HEK293 (cell line): ENCODE measurements around the gene ZNF280D.

ENCODE experiments used
- CTCF ChIA-PET: fragments of 350-600 bp; formaldehyde crosslinking; extraction: SDS; loops from one replicate; lab custom pipeline; 2021; ENCODE audit warnings: antibody characterized with exemption; lab: Yijun Ruan, JAX
- POLR2A ChIA-PET: fragments of 300-600 bp; formaldehyde crosslinking; extraction: SDS; loops from one replicate; lab custom pipeline; 2020; ENCODE audit warnings: antibody characterized with exemption, inconsistent platforms; lab: Yijun Ruan, JAX
- H3K27ac ChIP-seq: fragments of 200-500 bp; sonication (Bioruptor generic); 2 replicates; pipeline ENCODE4 v1.5.1; 2014; ENCODE audit warnings: low read depth, low read length, control low read depth, inconsistent platforms; ENCODE audit errors: extremely low read depth
- H3K36me3 ChIP-seq, 2 experiments: fragments of 200-500 bp in 1 of 2; sonication (Bioruptor generic) in 1 of 2; 1 replicate in 1 of 2; 2 replicates in 1 of 2; pipeline ENCODE4 v1.5.1; 2014 to 2017; ENCODE audit warnings: inconsistent platforms in 2 of 2, low read length in 2 of 2; ENCODE audit not compliant: control insufficient read depth in 2 of 2, insufficient read depth in 1 of 2
- H3K4me1 ChIP-seq: fragments of 200-500 bp; sonication (Bioruptor generic); 2 replicates; pipeline ENCODE4 v1.5.1; 2014; ENCODE audit warnings: mild to moderate bottlenecking, low read length, inconsistent platforms; ENCODE audit not compliant: control insufficient read depth, insufficient read depth
- H3K4me3 ChIP-seq: 2 replicates; pipeline ENCODE4 v1.5.1; 2011; ENCODE audit warnings: low read depth, mild to moderate bottlenecking, control low read depth, low read length, moderate library complexity
- H3K9me3 ChIP-seq: fragments of 200-500 bp; sonication (Bioruptor generic); 2 replicates; pipeline ENCODE4 v1.5.1; 2014; ENCODE audit warnings: low read depth, low read length, inconsistent platforms; ENCODE audit not compliant: control insufficient read depth, insufficient read depth
- GLIS2 ChIP-seq: fragments of 450-650 bp; formaldehyde crosslinking; IDR thresholded peaks from 2 replicates; pipeline ENCODE4 v1.5.1; 2016; ENCODE audit warnings: missing biosample characterization, missing genetic modification characterization
- SCRT1 ChIP-seq: fragments of 450-650 bp; formaldehyde crosslinking; IDR thresholded peaks from 2 replicates; pipeline ENCODE4 v1.5.1; 2016; ENCODE audit warnings: missing biosample characterization, missing genetic modification characterization, borderline replicate concordance
- ZBTB10 ChIP-seq: fragments of 450-650 bp; formaldehyde crosslinking; IDR thresholded peaks from 2 replicates; pipeline ENCODE4 v1.5.1; 2016; ENCODE audit warnings: missing biosample characterization, missing genetic modification characterization
- ZNF239 ChIP-seq: fragments of 450-650 bp; formaldehyde crosslinking; IDR thresholded peaks from 2 replicates; pipeline ENCODE4 v1.5.1; 2016; ENCODE audit warnings: missing biosample characterization, missing genetic modification characterization
- ZNF777 ChIP-seq: fragments of 450-650 bp; formaldehyde crosslinking; IDR thresholded peaks from 2 replicates; pipeline ENCODE4 v1.5.1; 2017; ENCODE audit warnings: missing biosample characterization, missing genetic modification characterization, borderline replicate concordance
- ZNF785 ChIP-seq: fragments of 450-650 bp; formaldehyde crosslinking; IDR thresholded peaks from 2 replicates; pipeline ENCODE4 v1.5.1; 2016; ENCODE audit warnings: missing biosample characterization, missing genetic modification characterization
- ZNF837 ChIP-seq: fragments of 450-650 bp; formaldehyde crosslinking; IDR thresholded peaks from 2 replicates; pipeline ENCODE4 v1.5.1; 2016; ENCODE audit warnings: missing biosample characterization, missing genetic modification characterization
- TF ChIP-seq, protein P1 (sequence below): fragments of 450-650 bp; formaldehyde crosslinking; IDR thresholded peaks from 2 replicates; pipeline ENCODE4 v1.5.1; 2016; ENCODE audit warnings: missing biosample characterization, missing genetic modification characterization, borderline replicate concordance
- TF ChIP-seq, protein P2 (sequence below): fragments of 450-650 bp; formaldehyde crosslinking; IDR thresholded peaks from 2 replicates; pipeline ENCODE4 v1.5.1; 2016; ENCODE audit warnings: missing biosample characterization, missing genetic modification characterization, borderline replicate concordance
- TF ChIP-seq, protein P3 (sequence below): fragments of 450-650 bp; formaldehyde crosslinking; IDR thresholded peaks from 2 replicates; pipeline ENCODE4 v1.5.1; 2017; ENCODE audit warnings: missing biosample characterization, missing genetic modification characterization

Gene ZNF280D

GRCh38 chr15:56752986-56753385, 19.7 kb upstream of the ZNF280D start:
- Histone ChIP-seq H3K4me3 (no peak overlapping the region), H3K4me1 (no peaks in the 10 kb centered on the region), H3K36me3 (no peaks in the 10 kb centered on the region), H3K9me3 (no peaks in the 10 kb centered on the region), H3K27ac (no peak overlapping the region)
- TF ChIP-seq ZNF837 (tag by site-specific recombination) (no peak), ZNF777 (tag by site-specific recombination) (no peak), ZBTB10 (tag by site-specific recombination) (no peak), SCRT1 (tag by site-specific recombination) (no peak), ZNF785 (tag by site-specific recombination) (no peak), ZNF239 (no peak)
- TF ChIP-seq, protein P1, sequence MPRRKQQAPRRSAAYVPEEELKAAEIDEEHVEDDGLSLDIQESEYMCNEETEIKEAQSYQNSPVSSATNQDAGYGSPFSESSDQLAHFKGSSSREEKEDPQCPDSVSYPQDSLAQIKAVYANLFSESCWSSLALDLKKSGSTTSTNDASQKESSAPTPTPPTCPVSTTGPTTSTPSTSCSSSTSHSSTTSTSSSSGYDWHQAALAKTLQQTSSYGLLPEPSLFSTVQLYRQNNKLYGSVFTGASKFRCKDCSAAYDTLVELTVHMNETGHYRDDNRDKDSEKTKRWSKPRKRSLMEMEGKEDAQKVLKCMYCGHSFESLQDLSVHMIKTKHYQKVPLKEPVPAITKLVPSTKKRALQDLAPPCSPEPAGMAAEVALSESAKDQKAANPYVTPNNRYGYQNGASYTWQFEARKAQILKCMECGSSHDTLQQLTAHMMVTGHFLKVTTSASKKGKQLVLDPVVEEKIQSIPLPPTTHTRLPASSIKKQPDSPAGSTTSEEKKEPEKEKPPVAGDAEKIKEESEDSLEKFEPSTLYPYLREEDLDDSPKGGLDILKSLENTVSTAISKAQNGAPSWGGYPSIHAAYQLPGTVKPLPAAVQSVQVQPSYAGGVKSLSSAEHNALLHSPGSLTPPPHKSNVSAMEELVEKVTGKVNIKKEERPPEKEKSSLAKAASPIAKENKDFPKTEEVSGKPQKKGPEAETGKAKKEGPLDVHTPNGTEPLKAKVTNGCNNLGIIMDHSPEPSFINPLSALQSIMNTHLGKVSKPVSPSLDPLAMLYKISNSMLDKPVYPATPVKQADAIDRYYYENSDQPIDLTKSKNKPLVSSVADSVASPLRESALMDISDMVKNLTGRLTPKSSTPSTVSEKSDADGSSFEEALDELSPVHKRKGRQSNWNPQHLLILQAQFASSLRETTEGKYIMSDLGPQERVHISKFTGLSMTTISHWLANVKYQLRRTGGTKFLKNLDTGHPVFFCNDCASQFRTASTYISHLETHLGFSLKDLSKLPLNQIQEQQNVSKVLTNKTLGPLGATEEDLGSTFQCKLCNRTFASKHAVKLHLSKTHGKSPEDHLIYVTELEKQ (tag by site-specific recombination): no peak
- ChIA-PET CTCF (no interaction called here), POLR2A (no interaction called here)

DNA sequence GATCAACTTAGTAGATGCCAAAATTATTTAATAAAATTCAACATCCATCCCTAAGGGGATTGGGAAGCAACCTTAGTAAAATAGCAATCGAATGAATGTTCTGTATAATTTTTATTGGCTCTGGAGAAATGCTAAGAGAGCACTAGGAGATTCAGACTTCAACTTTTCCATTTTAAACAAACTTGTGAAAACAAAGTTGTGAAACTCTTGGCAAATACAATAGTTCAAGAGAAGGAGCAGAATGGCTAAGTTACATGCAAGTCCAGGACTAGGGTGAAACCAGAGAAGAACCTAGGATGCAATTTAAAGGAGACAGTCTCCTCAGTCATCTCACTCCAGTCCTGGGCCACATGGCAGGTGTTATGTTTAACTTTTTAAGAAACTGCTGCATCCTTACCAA, 16.7 kb upstream of the ZNF280D start:
- ChIA-PET CTCF (no interaction called here), POLR2A (no interaction called here)
- H3K4me3 ChIP-seq: no peak overlapping the region
- no peaks in the 10 kb centered on the region for H3K36me3 ChIP-seq
- H3K9me3 ChIP-seq: no peaks in the 10 kb centered on the region
- no peaks in the 10 kb centered on the region for H3K4me1 ChIP-seq
- TF ChIP-seq, protein P2, sequence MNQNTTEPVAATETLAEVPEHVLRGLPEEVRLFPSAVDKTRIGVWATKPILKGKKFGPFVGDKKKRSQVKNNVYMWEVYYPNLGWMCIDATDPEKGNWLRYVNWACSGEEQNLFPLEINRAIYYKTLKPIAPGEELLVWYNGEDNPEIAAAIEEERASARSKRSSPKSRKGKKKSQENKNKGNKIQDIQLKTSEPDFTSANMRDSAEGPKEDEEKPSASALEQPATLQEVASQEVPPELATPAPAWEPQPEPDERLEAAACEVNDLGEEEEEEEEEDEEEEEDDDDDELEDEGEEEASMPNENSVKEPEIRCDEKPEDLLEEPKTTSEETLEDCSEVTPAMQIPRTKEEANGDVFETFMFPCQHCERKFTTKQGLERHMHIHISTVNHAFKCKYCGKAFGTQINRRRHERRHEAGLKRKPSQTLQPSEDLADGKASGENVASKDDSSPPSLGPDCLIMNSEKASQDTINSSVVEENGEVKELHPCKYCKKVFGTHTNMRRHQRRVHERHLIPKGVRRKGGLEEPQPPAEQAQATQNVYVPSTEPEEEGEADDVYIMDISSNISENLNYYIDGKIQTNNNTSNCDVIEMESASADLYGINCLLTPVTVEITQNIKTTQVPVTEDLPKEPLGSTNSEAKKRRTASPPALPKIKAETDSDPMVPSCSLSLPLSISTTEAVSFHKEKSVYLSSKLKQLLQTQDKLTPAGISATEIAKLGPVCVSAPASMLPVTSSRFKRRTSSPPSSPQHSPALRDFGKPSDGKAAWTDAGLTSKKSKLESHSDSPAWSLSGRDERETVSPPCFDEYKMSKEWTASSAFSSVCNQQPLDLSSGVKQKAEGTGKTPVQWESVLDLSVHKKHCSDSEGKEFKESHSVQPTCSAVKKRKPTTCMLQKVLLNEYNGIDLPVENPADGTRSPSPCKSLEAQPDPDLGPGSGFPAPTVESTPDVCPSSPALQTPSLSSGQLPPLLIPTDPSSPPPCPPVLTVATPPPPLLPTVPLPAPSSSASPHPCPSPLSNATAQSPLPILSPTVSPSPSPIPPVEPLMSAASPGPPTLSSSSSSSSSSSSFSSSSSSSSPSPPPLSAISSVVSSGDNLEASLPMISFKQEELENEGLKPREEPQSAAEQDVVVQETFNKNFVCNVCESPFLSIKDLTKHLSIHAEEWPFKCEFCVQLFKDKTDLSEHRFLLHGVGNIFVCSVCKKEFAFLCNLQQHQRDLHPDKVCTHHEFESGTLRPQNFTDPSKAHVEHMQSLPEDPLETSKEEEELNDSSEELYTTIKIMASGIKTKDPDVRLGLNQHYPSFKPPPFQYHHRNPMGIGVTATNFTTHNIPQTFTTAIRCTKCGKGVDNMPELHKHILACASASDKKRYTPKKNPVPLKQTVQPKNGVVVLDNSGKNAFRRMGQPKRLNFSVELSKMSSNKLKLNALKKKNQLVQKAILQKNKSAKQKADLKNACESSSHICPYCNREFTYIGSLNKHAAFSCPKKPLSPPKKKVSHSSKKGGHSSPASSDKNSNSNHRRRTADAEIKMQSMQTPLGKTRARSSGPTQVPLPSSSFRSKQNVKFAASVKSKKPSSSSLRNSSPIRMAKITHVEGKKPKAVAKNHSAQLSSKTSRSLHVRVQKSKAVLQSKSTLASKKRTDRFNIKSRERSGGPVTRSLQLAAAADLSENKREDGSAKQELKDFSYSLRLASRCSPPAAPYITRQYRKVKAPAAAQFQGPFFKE (tag by site-specific recombination): no peak
- TF ChIP-seq, protein P3, sequence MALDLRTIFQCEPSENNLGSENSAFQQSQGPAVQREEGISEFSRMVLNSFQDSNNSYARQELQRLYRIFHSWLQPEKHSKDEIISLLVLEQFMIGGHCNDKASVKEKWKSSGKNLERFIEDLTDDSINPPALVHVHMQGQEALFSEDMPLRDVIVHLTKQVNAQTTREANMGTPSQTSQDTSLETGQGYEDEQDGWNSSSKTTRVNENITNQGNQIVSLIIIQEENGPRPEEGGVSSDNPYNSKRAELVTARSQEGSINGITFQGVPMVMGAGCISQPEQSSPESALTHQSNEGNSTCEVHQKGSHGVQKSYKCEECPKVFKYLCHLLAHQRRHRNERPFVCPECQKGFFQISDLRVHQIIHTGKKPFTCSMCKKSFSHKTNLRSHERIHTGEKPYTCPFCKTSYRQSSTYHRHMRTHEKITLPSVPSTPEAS (tag by site-specific recombination): no peak
- no peak for TF ChIP-seq GLIS2 (tag by site-specific recombination)
- no peak overlapping the region for H3K27ac ChIP-seq
